ENCODE measurements around the gene KCNK1.

KCNK1 gene

DNA sequence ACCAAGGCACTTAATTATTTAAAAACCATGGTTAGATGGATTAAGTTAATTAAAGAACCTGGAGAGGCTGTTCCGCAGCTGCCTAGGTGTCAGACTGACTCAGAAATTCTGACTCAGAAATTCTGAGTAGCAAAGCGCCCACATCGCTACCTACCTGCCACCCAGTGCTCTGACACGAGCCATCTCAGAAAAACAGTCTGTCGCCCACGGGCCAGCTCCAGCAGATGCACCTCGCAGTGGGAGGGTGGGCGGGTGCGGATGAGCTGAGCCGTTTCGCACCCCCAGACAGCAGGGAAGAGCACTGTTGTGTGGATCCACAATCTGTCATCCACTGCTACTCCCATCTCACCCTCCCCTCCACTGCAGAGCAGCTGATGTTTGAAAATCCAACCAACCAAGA lies 13.5 kb downstream of the KCNK1 start:
- Histone ChIP-seq H3K4me1 (no peaks in the 10 kb centered on the region), H3K9me3 (no peaks in the 10 kb centered on the region; the same call in none of the 2 replicates), H3K27me3 (no peaks in the 10 kb centered on the region; the same call in 1 of the 2 replicates), H3K4me3 (ENCODE audit: low read depth, low read length) (no peak overlapping the region), H3K36me3 (no peaks in the 10 kb centered on the region)
- DNase-seq: no peak
- TF ChIP-seq, protein P1, sequence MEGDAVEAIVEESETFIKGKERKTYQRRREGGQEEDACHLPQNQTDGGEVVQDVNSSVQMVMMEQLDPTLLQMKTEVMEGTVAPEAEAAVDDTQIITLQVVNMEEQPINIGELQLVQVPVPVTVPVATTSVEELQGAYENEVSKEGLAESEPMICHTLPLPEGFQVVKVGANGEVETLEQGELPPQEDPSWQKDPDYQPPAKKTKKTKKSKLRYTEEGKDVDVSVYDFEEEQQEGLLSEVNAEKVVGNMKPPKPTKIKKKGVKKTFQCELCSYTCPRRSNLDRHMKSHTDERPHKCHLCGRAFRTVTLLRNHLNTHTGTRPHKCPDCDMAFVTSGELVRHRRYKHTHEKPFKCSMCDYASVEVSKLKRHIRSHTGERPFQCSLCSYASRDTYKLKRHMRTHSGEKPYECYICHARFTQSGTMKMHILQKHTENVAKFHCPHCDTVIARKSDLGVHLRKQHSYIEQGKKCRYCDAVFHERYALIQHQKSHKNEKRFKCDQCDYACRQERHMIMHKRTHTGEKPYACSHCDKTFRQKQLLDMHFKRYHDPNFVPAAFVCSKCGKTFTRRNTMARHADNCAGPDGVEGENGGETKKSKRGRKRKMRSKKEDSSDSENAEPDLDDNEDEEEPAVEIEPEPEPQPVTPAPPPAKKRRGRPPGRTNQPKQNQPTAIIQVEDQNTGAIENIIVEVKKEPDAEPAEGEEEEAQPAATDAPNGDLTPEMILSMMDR (IDR thresholded peaks at IDR 0.05; ENCODE audit: low read depth, low read length): no peak

DNA sequence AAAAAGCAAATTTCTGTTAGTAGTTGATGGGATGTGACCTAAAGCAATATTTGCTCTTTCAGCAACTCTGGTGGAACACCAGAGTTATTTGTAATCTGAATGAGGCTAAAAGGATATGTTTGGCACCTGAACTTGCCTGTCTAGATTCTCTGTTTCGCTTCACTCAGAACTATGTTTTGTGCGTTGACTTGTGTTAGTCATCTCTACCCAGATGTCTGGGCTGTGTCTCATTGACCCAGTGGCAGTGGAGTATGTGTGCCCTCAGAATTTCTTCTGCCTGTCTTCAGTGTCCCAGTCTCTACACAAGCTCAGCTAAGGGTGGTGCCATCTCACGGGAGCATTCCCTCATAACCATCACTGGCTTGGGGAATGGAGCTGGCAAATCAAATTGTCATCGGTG lies 13.9 kb downstream of the KCNK1 start:
- no peaks in the 10 kb centered on the region for H3K36me3 ChIP-seq
- no peak for DNase-seq
- no peaks in the 10 kb centered on the region; the same call in none of the 2 replicates for H3K9me3 ChIP-seq
- no peaks in the 10 kb centered on the region; the same call in 1 of the 2 replicates for H3K27me3 ChIP-seq
- no peaks in the 10 kb centered on the region for H3K4me1 ChIP-seq
- TF ChIP-seq, protein P1 (IDR thresholded peaks at IDR 0.05; ENCODE audit: low read depth, low read length): no peak
- H3K4me3 ChIP-seq (ENCODE audit: low read depth, low read length): no peak overlapping the region

DNA sequence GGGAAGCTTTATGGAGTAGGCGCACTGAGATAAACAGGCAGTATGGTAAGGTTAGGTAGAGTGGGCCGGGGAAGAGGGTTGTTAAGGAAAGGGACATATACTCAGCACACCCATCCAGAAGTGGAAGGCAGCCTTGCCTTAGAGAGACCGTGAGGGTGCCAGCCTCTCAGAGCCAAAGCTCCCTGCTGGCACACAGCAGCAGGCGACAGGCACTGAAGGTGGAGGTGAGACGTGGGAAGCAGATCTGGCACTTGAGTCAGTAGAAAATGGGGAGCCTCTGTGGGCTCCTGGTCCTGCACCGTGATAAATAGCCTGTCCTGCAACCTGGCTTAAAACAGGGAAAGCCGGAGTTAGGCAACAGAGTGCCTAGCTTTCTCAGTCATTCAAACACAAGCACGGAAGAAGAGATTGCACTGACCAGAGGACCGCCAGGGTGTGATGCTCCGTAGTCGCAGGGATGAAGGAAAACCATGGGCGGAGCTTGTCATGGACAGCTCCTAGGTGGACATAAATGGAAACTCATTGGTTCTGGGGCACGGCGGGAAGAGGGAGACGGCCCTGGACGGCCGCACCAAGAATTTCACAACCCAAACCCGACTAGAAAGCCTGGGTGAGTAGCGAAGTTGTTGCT lies 15.5 kb downstream of the KCNK1 start:
- no peak for DNase-seq
- no peak overlapping the region for H3K4me3 ChIP-seq (ENCODE audit: low read depth, low read length)
- H3K4me1 ChIP-seq: no peaks in the 10 kb centered on the region
- H3K9me3 ChIP-seq: no peaks in the 10 kb centered on the region; the same call in 1 of the 2 replicates
- TF ChIP-seq, protein P1 (IDR thresholded peaks at IDR 0.05; ENCODE audit: low read depth, low read length): no peak
- no peaks in the 10 kb centered on the region for H3K36me3 ChIP-seq
- no peaks in the 10 kb centered on the region; the same call in 1 of the 2 replicates for H3K27me3 ChIP-seq

DNA sequence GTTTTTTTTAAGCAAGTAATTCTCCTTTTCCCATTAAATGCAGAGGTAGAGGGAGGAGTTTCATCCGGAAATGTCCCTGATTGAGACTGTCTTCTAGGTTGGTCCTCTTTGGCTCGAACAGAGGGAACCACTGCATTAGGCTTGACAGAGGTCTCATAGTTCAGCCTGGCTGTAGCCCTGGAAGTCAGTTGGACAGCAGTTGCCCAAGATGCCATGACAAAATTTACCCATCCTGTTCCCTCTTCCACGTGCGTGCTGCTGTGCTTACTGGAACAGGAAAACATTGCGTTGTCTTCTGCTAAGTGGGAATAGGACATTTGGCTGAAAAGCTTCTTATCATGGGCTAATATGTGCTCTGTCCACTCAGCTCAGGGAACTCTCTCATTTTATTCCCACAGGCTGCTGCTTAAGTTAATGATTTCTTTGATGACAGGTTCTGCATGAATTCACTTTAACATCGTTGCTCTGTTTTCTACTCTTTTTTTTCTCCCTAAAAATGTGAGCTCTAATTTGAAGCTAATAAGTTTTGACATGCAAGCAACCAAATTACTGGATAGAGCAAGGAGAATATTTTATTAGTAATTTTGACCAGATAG lies 18.0 kb downstream of the KCNK1 start:
- no peak for DNase-seq
- H3K36me3 ChIP-seq: no peaks in the 10 kb centered on the region
- no peaks in the 10 kb centered on the region; the same call in 1 of the 2 replicates for H3K9me3 ChIP-seq
- H3K4me1 ChIP-seq: no peaks in the 10 kb centered on the region
- TF ChIP-seq, protein P1 (IDR thresholded peaks at IDR 0.05; ENCODE audit: low read depth, low read length): no peak
- H3K4me3 ChIP-seq (ENCODE audit: low read depth, low read length): no peak overlapping the region
- no peaks in the 10 kb centered on the region; the same call in 1 of the 2 replicates for H3K27me3 ChIP-seq

DNA sequence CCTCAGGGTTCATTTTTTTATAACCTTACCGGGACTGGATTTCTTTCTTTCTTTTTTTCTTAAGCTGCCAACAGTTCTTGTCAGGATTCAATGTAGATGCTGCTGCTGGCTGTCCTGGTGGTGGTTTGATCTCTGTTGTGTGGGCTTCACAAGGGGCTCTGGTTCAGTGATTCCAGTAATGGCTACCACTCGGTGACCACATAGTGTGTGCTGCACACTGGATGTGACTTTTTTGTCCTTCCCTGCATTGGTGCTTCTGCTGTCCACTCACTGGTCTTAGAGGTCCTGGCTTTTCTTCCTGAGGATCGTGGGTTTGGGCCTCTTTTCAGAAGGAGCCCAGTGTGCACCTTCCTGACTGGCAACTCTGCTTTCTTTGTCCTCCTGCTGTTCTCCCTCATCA lies 18.5 kb downstream of the KCNK1 start:
- no peaks in the 10 kb centered on the region for H3K36me3 ChIP-seq
- H3K4me3 ChIP-seq (ENCODE audit: low read depth, low read length): no peak overlapping the region
- no peaks in the 10 kb centered on the region; the same call in 1 of the 2 replicates for H3K27me3 ChIP-seq
- TF ChIP-seq, protein P1 (IDR thresholded peaks at IDR 0.05; ENCODE audit: low read depth, low read length): no peak
- DNase-seq: no peak
- no peaks in the 10 kb centered on the region for H3K4me1 ChIP-seq
- H3K9me3 ChIP-seq: no peaks in the 10 kb centered on the region; the same call in 1 of the 2 replicates
